GM23338 (cell line): ENCODE data around the gene SNX3.
A peak's percentile ranks its signal among the peaks of the same experiment; 100 is the strongest.

Experiments used
- CREB1 ChIP-seq: fragments of 250-450 bp; sonication (Bioruptor Pico); IDR thresholded peaks from 2 replicates; pipeline ENCODE4 v1.5.0; 2020; ENCODE audit warnings: low read depth, mild to moderate bottlenecking, moderate library complexity
- CTCF ChIP-seq, 2 experiments: fragments of 200-600 bp in 1 of 2; sonication (generic) in 1 of 2; conservative IDR thresholded peaks; 2 replicates each; pipeline versions ENCODE4 v1.5.1 to v1.6.1; 2016 to 2017; ENCODE audit warnings: antibody characterized with exemption in 2 of 2, low read depth in 2 of 2, mild to moderate bottlenecking in 2 of 2, moderate library complexity in 1 of 2
- ETS1 ChIP-seq: IDR thresholded peaks from 2 replicates; pipeline ENCODE4 v1.6.1; 2016; ENCODE audit warnings: antibody characterized with exemption
- EZH2 ChIP-seq: fragments of 200-600 bp; sonication (generic); IDR thresholded peaks from one replicate; pipeline ENCODE4 v1.8.0; 2017; ENCODE audit warnings: antibody characterized with exemption, mild to moderate bottlenecking, low read depth; ENCODE audit not compliant: unreplicated experiment
- EZH2phosphoT487 ChIP-seq: fragments of 200-600 bp; sonication (generic); IDR thresholded peaks from one replicate; pipeline ENCODE4 v1.8.1; 2018; ENCODE audit warnings: antibody characterized with exemption; ENCODE audit not compliant: unreplicated experiment
- JUNB ChIP-seq: IDR thresholded peaks from one replicate; pipeline ENCODE4 v1.6.1; 2016; ENCODE audit warnings: antibody characterized with exemption; ENCODE audit not compliant: unreplicated experiment
- POLR2AphosphoS5 ChIP-seq: IDR thresholded peaks from 2 replicates; pipeline ENCODE4 v1.6.1; 2016; ENCODE audit warnings: antibody characterized with exemption, low read depth
- STAT1 ChIP-seq: IDR thresholded peaks from one replicate; pipeline ENCODE4 v1.6.1; 2016; ENCODE audit warnings: antibody characterized with exemption; ENCODE audit not compliant: unreplicated experiment
- ZNF331 ChIP-seq: fragments of 250-450 bp; sonication (Bioruptor Pico); IDR thresholded peaks from 2 replicates; pipeline ENCODE4 v1.5.0; 2020; ENCODE audit warnings: low read depth, mild to moderate bottlenecking, moderate library complexity
- TF ChIP-seq, protein P1 (sequence below): IDR thresholded peaks from one replicate; pipeline ENCODE4 v1.6.1; 2018; ENCODE audit warnings: antibody characterized with exemption; ENCODE audit not compliant: unreplicated experiment

DNA sequence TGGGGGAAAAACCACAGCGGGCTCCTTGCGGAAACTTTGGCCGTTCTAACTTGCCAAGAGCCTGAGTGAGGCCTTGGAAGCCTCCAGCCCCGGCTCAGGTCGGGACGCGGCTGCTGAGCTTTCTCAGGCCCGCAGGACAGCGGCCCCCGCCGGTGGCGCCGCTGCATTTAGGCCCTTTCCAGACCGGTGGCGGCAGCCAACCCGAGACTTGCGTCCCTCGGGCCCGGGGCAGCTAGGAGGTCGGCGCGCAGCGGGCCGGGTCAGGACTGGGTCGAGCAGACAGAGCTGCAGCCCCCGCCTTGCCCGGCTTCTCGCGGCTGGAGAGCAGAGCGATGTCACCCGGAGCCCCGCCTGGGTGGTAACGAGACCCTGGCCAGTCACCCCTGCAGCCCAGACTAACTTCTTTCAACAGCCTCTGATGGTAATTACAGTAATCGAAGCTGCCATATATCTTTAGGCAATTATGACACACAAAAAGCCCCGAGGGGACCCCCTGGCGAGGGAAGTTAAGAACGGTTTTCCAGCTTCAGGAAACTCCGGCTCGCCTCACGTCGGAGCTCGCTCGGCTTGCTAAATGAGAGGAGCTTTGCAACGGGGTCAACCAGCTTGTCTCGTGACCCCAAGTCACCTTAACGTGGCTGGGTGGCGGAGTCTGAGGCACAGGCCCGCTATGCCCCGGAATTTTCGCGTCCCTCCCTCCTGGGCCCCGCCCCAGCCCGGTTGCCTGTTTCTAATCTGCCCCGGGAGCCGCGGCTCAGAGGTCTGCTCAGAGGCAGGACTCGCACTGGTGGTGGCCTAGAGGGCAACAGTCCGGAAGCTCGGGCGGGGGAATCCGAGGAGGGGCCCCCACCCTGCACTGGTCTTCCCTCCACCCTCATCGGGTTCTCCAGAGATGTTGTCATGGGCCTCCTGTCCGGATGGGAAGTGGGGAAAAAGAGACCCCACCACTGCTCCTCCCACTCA lies 92.1 kb downstream of the SNX3 start:
- TF ChIP-seq CTCF (conservative IDR thresholded peaks at IDR 0.05; ENCODE audit: low read depth in 2 of 2) (no peak), EZH2phosphoT487 (peak; percentile 59), POLR2AphosphoS5 (no peak), EZH2 (peak; percentile 83), ZNF331 (no peak), CREB1 (no peak), JUNB (no peak), STAT1 (no peak), ETS1 (no peak)
- TF ChIP-seq, protein P1, sequence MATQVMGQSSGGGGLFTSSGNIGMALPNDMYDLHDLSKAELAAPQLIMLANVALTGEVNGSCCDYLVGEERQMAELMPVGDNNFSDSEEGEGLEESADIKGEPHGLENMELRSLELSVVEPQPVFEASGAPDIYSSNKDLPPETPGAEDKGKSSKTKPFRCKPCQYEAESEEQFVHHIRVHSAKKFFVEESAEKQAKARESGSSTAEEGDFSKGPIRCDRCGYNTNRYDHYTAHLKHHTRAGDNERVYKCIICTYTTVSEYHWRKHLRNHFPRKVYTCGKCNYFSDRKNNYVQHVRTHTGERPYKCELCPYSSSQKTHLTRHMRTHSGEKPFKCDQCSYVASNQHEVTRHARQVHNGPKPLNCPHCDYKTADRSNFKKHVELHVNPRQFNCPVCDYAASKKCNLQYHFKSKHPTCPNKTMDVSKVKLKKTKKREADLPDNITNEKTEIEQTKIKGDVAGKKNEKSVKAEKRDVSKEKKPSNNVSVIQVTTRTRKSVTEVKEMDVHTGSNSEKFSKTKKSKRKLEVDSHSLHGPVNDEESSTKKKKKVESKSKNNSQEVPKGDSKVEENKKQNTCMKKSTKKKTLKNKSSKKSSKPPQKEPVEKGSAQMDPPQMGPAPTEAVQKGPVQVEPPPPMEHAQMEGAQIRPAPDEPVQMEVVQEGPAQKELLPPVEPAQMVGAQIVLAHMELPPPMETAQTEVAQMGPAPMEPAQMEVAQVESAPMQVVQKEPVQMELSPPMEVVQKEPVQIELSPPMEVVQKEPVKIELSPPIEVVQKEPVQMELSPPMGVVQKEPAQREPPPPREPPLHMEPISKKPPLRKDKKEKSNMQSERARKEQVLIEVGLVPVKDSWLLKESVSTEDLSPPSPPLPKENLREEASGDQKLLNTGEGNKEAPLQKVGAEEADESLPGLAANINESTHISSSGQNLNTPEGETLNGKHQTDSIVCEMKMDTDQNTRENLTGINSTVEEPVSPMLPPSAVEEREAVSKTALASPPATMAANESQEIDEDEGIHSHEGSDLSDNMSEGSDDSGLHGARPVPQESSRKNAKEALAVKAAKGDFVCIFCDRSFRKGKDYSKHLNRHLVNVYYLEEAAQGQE: no peak
